HEK293T (cell line): ENCODE data around the gene ALK.

Source experiments
- BHLHE40 ChIP-seq: fragments of 450-650 bp; IDR thresholded peaks from 2 replicates; pipeline ENCODE4 v1.6.1; 2016; ENCODE audit warnings: mild to moderate bottlenecking, moderate library complexity, borderline replicate concordance
- ELF4 ChIP-seq: fragments of 450-650 bp; IDR thresholded peaks from 2 replicates; pipeline ENCODE4 v1.6.1; 2017; ENCODE audit warnings: antibody characterized with exemption
- FOXA1 ChIP-seq: fragments of 450-650 bp; IDR thresholded peaks from 2 replicates; pipeline ENCODE4 v1.6.1; 2016; ENCODE audit warnings: mild to moderate bottlenecking
- L3MBTL2 ChIP-seq: fragments of 450-650 bp; conservative IDR thresholded peaks from 2 replicates; pipeline ENCODE4 v1.6.1; 2016; ENCODE audit warnings: mild to moderate bottlenecking
- SP1 ChIP-seq: fragments of 450-650 bp; IDR thresholded peaks from 2 replicates; pipeline ENCODE4 v1.6.1; 2017
- SUZ12 ChIP-seq: fragments of 450-650 bp; IDR thresholded peaks from 2 replicates; pipeline ENCODE4 v1.6.1; 2016; ENCODE audit warnings: mild to moderate bottlenecking
- TARDBP ChIP-seq: fragments of 450-650 bp; IDR thresholded peaks from 2 replicates; pipeline ENCODE4 v1.6.1; 2016

DNA sequence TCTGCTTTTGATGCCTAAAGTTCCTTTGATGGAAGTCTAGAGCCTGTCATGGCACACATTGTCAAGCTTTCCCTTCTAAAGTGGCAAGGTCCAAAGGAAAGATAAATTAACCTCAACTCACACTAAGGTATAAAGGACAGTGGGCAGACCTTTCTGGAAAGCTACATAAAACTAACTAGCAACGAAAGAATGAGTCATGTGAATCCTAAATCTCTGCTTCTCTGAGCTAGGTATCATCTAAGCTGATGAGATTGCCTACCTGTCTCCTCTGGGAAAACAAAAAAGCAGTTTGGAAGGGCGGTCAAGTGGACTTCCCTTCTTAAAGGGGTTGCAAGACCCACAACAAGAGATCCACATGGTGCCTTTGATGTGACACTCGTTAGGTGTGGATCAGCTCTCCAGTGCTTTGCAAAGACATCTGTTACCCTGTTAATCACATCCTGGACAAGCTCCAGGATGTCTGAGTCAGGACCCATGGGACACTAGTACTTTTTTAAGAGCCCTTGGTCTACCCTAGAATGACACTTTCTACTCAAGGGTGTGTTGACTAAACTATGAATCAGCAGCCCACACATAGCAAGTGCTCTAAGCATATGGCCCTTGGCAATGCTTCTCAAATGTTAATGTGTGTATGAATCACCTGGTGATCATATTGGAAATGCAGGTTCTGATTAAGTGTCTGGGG lies 173.5 kb downstream of the ALK start:
- TF ChIP-seq FOXA1 (no peak), L3MBTL2 (no peak), TARDBP (no peak), SUZ12 (no peak), ELF4 (no peak), BHLHE40 (no peak), SP1 (no peak)
